ENCODE results near the gene CACNB1.

CACNB1 gene

DNA sequence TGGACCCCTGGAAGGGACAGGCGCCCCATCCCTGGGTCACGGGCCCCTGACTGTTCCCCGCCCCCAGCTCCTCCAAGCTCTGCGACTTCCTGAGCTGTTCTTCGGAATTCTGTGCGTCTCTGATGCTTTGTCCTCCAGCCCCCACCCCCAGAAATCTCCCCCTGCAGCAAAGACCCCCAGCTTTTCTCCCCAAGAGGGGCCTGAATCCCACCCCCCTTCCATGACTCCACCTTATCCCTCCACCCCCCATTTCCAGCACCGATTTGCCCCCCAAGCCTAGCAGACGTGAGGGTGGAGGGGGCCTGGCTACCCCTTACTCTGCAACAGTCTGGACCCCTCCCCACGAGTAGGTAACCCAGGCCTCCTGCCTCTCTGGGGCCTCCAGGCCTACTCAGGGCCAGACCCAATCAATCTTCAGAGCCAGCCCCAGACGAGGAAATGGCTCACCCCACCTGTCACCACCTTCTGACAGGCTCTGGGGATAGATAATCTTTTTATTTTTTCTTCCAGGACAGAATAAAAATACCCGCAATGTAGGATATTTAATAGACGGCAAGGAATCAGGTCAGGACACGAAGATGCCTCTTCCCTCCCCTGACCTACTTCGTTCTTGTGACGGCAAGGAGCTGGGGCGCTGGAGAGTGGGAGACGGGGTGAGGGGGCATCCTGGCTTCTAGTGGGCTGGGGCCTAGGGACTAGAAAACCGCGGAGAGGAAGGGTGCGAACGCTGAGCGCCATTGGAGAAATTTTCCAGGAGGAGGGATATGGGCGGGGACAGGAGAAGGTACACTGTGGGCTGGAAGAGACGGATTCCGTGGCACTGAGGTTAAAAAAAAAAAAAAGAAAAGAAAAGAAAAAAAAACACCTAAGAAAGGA is 45.3 kb downstream of the CACNB1 start (continued):
- TF ChIP-seq, protein P1, sequence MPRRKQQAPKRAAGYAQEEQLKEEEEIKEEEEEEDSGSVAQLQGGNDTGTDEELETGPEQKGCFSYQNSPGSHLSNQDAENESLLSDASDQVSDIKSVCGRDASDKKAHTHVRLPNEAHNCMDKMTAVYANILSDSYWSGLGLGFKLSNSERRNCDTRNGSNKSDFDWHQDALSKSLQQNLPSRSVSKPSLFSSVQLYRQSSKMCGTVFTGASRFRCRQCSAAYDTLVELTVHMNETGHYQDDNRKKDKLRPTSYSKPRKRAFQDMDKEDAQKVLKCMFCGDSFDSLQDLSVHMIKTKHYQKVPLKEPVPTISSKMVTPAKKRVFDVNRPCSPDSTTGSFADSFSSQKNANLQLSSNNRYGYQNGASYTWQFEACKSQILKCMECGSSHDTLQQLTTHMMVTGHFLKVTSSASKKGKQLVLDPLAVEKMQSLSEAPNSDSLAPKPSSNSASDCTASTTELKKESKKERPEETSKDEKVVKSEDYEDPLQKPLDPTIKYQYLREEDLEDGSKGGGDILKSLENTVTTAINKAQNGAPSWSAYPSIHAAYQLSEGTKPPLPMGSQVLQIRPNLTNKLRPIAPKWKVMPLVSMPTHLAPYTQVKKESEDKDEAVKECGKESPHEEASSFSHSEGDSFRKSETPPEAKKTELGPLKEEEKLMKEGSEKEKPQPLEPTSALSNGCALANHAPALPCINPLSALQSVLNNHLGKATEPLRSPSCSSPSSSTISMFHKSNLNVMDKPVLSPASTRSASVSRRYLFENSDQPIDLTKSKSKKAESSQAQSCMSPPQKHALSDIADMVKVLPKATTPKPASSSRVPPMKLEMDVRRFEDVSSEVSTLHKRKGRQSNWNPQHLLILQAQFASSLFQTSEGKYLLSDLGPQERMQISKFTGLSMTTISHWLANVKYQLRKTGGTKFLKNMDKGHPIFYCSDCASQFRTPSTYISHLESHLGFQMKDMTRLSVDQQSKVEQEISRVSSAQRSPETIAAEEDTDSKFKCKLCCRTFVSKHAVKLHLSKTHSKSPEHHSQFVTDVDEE (CRISPR knock-in tag; IDR thresholded peaks at IDR 0.05) = no peak
- TF ChIP-seq, protein P2, sequence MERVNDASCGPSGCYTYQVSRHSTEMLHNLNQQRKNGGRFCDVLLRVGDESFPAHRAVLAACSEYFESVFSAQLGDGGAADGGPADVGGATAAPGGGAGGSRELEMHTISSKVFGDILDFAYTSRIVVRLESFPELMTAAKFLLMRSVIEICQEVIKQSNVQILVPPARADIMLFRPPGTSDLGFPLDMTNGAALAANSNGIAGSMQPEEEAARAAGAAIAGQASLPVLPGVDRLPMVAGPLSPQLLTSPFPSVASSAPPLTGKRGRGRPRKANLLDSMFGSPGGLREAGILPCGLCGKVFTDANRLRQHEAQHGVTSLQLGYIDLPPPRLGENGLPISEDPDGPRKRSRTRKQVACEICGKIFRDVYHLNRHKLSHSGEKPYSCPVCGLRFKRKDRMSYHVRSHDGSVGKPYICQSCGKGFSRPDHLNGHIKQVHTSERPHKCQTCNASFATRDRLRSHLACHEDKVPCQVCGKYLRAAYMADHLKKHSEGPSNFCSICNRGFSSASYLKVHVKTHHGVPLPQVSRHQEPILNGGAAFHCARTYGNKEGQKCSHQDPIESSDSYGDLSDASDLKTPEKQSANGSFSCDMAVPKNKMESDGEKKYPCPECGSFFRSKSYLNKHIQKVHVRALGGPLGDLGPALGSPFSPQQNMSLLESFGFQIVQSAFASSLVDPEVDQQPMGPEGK (CRISPR knock-in tag; IDR thresholded peaks at IDR 0.05; ENCODE audit: borderline replicate concordance) = no peak
- no peak for TF ChIP-seq RARB (CRISPR knock-in tag; IDR thresholded peaks at IDR 0.05)

DNA sequence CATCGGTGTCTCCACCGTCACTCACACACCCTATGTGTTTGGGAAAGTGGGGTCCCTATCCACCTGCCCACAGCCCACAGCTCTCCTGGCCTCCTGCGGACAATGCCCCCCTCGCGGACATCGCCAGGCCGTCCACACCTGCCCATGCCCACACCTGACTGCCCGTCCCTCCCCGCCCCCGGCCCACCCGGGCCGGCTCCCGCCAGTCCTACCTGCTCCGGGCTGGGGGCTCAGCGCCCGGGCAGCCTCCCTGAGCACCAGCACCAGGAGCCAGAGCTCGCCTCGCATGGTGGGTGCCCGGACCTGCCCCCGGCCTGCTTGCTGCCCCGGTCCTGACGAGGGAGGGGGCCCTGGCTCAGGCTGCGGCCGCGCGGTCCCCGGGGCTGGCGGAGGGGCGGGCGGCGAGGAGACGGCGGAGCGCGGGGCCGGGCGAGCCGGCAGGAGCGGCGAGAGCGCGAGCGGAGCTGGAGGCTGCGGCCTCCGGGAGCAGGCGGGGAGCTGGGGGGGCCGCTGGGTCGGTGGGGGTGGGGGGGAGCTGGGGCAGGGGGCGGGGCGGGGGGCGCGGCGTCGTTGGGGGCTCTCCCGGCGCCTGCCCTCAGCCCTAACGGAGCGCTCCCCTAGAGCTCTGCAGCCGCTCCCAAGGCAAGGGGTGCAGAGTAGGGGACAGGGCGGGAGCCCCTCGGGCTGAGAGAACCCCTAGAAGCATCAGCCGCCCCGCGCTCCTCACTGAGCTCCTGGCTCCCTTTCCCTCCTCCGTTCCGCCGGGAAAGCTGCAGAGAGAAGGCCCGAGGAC is 46.1 kb downstream of the CACNB1 start, which contains the start of gene PLXDC1:
Gene PLXDC1 (minus strand): TSS at position 488 of the 793 bp plus-strand sequence. CDS start 200 bp downstream, at position 288.
- no peak for ATAC-seq
- TF ChIP-seq ISL1 (CRISPR knock-in tag; IDR thresholded peaks at IDR 0.05) (no peak), OSR1 (CRISPR knock-in tag; IDR thresholded peaks at IDR 0.05) (no peak), ESRRG (CRISPR knock-in tag; IDR thresholded peaks at IDR 0.05) (no peak), ZFP3 (CRISPR knock-in tag; IDR thresholded peaks at IDR 0.05) (no peak), PPARA (CRISPR knock-in tag; IDR thresholded peaks at IDR 0.05; ENCODE audit: borderline replicate concordance) (no peak), ZNF70 (CRISPR knock-in tag; IDR thresholded peaks at IDR 0.05) (no peak), SNAI2 (CRISPR knock-in tag; IDR thresholded peaks at IDR 0.05) (no peak), ZNF565 (CRISPR knock-in tag; conservative IDR thresholded peaks at IDR 0.05; ENCODE audit: low read depth) (no peak), ZFP30 (CRISPR knock-in tag; IDR thresholded peaks at IDR 0.05) (no peak), RARB (CRISPR knock-in tag; IDR thresholded peaks at IDR 0.05) (no peak), CSDC2 (CRISPR knock-in tag; IDR thresholded peaks at IDR 0.05) (no peak), BACH2 (CRISPR knock-in tag; IDR thresholded peaks at IDR 0.05; ENCODE audit: borderline replicate concordance) (no peak), GLIS3 (CRISPR knock-in tag; IDR thresholded peaks at IDR 0.05) (no peak), TOX (CRISPR knock-in tag; IDR thresholded peaks at IDR 0.05; ENCODE audit: borderline replicate concordance) (no peak), ARNTL (CRISPR knock-in tag; IDR thresholded peaks at IDR 0.05; ENCODE audit: borderline replicate concordance, low read depth) (no peak)
- TF ChIP-seq, protein P3, sequence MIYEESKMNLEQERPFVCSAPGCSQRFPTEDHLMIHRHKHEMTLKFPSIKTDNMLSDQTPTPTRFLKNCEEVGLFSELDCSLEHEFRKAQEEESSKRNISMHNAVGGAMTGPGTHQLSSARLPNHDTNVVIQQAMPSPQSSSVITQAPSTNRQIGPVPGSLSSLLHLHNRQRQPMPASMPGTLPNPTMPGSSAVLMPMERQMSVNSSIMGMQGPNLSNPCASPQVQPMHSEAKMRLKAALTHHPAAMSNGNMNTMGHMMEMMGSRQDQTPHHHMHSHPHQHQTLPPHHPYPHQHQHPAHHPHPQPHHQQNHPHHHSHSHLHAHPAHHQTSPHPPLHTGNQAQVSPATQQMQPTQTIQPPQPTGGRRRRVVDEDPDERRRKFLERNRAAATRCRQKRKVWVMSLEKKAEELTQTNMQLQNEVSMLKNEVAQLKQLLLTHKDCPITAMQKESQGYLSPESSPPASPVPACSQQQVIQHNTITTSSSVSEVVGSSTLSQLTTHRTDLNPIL (CRISPR knock-in tag; IDR thresholded peaks at IDR 0.05; ENCODE audit: low read depth) = no peak
- TF ChIP-seq, protein P4, sequence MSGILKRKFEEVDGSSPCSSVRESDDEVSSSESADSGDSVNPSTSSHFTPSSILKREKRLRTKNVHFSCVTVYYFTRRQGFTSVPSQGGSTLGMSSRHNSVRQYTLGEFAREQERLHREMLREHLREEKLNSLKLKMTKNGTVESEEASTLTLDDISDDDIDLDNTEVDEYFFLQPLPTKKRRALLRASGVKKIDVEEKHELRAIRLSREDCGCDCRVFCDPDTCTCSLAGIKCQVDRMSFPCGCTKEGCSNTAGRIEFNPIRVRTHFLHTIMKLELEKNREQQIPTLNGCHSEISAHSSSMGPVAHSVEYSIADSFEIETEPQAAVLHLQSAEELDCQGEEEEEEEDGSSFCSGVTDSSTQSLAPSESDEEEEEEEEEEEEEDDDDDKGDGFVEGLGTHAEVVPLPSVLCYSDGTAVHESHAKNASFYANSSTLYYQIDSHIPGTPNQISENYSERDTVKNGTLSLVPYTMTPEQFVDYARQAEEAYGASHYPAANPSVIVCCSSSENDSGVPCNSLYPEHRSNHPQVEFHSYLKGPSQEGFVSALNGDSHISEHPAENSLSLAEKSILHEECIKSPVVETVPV (CRISPR knock-in tag; IDR thresholded peaks at IDR 0.05) = no peak
- TF ChIP-seq, protein P2 (CRISPR knock-in tag; IDR thresholded peaks at IDR 0.05; ENCODE audit: borderline replicate concordance) = no peak
- TF ChIP-seq, protein P1 (CRISPR knock-in tag; IDR thresholded peaks at IDR 0.05) = no peak
- TF ChIP-seq, protein P5, sequence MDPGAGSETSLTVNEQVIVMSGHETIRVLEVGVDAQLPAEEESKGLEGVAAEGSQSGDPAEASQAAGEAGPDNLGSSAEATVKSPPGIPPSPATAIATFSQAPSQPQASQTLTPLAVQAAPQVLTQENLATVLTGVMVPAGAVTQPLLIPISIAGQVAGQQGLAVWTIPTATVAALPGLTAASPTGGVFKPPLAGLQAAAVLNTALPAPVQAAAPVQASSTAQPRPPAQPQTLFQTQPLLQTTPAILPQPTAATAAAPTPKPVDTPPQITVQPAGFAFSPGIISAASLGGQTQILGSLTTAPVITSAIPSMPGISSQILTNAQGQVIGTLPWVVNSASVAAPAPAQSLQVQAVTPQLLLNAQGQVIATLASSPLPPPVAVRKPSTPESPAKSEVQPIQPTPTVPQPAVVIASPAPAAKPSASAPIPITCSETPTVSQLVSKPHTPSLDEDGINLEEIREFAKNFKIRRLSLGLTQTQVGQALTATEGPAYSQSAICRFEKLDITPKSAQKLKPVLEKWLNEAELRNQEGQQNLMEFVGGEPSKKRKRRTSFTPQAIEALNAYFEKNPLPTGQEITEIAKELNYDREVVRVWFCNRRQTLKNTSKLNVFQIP (CRISPR knock-in tag; IDR thresholded peaks at IDR 0.05; ENCODE audit: borderline replicate concordance, low read depth) = no peak

All from SK-N-SH treated with all-trans-retinoic acid at 6 μM for 48 hours (cell line).